ENCODE measurements around the gene GABBR2. TPM values are rescaled to one million over a fixed set of nuclear protein-coding genes. Genes with fewer than 3 reads are reported as not detected.

Gene GABBR2
- total and polyA plus RNA-seq, 2 donors (not counting 1 experiment from before 2014, with no cell fraction given): 0.03 TPM; not detected in 1

GRCh38 chr9:98599566-98600216, 109.0 kb downstream of the GABBR2 start:
- H3K27ac ChIP-seq (ENCODE audit: low read length in 2 of 2): no peak overlapping the region
- no peaks in the 10 kb centered on the region for H3K9me3 ChIP-seq (ENCODE audit: control extremely low read depth in 1 of 3, control insufficient read depth in 2 of 3, insufficient read depth in 1 of 3, low read length in 2 of 3)
- H3K27ac Mint-ChIP-seq: no peak overlapping the region
- no peak overlapping the region for H2AFZ ChIP-seq (ENCODE audit: insufficient read depth, low read depth, low read length, poor library complexity, severe bottlenecking)
- DNase-seq (no peak), ATAC-seq (ENCODE audit: low read depth) (no peak)
- H3K9ac ChIP-seq (ENCODE audit: low read length): no peak overlapping the region
- intact Hi-C loops (cut with micrococcal nuclease): no loop called here
- no peaks in the 10 kb centered on the region for H3K4me1 ChIP-seq (ENCODE audit: control insufficient read depth in 2 of 2, insufficient read depth in 2 of 2, low read length in 2 of 2)
- no peaks in the 10 kb centered on the region for H3K4me1 Mint-ChIP-seq
- H3K36me3 ChIP-seq (replicated peaks in 1 of 2; ENCODE audit: control extremely low read depth in 1 of 2, control insufficient read depth in 1 of 2, extremely low read depth in 1 of 2, insufficient read depth in 2 of 2, low read length in 1 of 2): no peaks in the 10 kb centered on the region
- H3K9me3 Mint-ChIP-seq (ENCODE audit: insufficient read depth): no peaks in the 10 kb centered on the region
- 90% methylated on average over 8 of the region's 8 CpGs for WGBS (ENCODE audit: insufficient coverage)
- H4K20me1 ChIP-seq (ENCODE audit: control insufficient read depth, insufficient read depth, low read length, poor library complexity, severe bottlenecking): no peaks in the 10 kb centered on the region
- H3K4me3 ChIP-seq (ENCODE audit: control extremely low read depth in 1 of 5, extremely low read depth in 1 of 5, insufficient read depth in 1 of 5, low read depth in 2 of 5, low read length in 4 of 5): no peak overlapping the region
- POLR2A ChIA-PET: no interaction called here
- TF ChIP-seq CTCF (IDR thresholded peaks at IDR 0.05): no peak
- no peak for TF ChIP-seq EZH2 (IDR thresholded peaks at IDR 0.05; ENCODE audit: borderline replicate concordance, insufficient read depth, low read depth, low read length, poor library complexity, severe bottlenecking)
- no peak overlapping the region for H3K4me2 ChIP-seq (replicated peaks; ENCODE audit: low read depth, low read length, poor library complexity, severe bottlenecking)
- CTCF ChIA-PET: interaction anchor here (0.8 kb wide), 1 partner anchor 285 kb away, joined by 3 read pairs; no protein-coding TSS in a partner anchor
- H3K27me3 ChIP-seq (replicated peaks in 1 of 4; ENCODE audit: control extremely low read depth in 1 of 4, control insufficient read depth in 3 of 4, insufficient read depth in 4 of 4, low read length in 3 of 4): no peaks in the 10 kb centered on the region
- peaks cover 2% of the 10 kb centered on the region for H3K27me3 Mint-ChIP-seq
- no peaks in the 10 kb centered on the region for H3K79me2 ChIP-seq (ENCODE audit: control insufficient read depth, insufficient read depth, low read length)
- no peak overlapping the region for H3K4me3 Mint-ChIP-seq

GRCh38 chr9:98598861-98599260, 109.9 kb downstream of the GABBR2 start:
- no peaks in the 10 kb centered on the region for H3K4me1 ChIP-seq (ENCODE audit: control insufficient read depth in 2 of 2, insufficient read depth in 2 of 2, low read length in 2 of 2)
- no peaks in the 10 kb centered on the region for H3K9me3 Mint-ChIP-seq (ENCODE audit: insufficient read depth)

More at GRCh38 chr9:98598861-98599260, 109.9 kb downstream of the GABBR2 start:
- no peak for ATAC-seq (ENCODE audit: low read depth)
- no peak overlapping the region for H2AFZ ChIP-seq (ENCODE audit: insufficient read depth, low read depth, low read length, poor library complexity, severe bottlenecking)
- no peaks in the 10 kb centered on the region for H3K36me3 ChIP-seq (replicated peaks in 1 of 2; ENCODE audit: control extremely low read depth in 1 of 2, control insufficient read depth in 1 of 2, extremely low read depth in 1 of 2, insufficient read depth in 2 of 2, low read length in 1 of 2)
- H3K79me2 ChIP-seq (ENCODE audit: control insufficient read depth, insufficient read depth, low read length): no peaks in the 10 kb centered on the region
- intact Hi-C loops (cut with micrococcal nuclease): no loop called here
- DNase-seq: no peak
- 100% methylated on average over 2 of the region's 2 CpGs for WGBS (ENCODE audit: insufficient coverage)
- no peak overlapping the region for H3K4me2 ChIP-seq (replicated peaks; ENCODE audit: low read depth, low read length, poor library complexity, severe bottlenecking)
- H3K9ac ChIP-seq (ENCODE audit: low read length): no peak overlapping the region
- Mint-ChIP-seq H3K4me1 (no peaks in the 10 kb centered on the region), H3K4me3 (no peak overlapping the region), H3K27me3 (peaks cover 3% of the 10 kb centered on the region), H3K27ac (no peak overlapping the region)
- H3K27me3 ChIP-seq (replicated peaks in 1 of 4; ENCODE audit: control extremely low read depth in 1 of 4, control insufficient read depth in 3 of 4, insufficient read depth in 4 of 4, low read length in 3 of 4): no peaks in the 10 kb centered on the region
- TF ChIP-seq EZH2 (IDR thresholded peaks at IDR 0.05; ENCODE audit: borderline replicate concordance, insufficient read depth, low read depth, low read length, poor library complexity, severe bottlenecking): no peak
- TF ChIP-seq CTCF (IDR thresholded peaks at IDR 0.05): no peak
- H3K9me3 ChIP-seq (ENCODE audit: control extremely low read depth in 1 of 3, control insufficient read depth in 2 of 3, insufficient read depth in 1 of 3, low read length in 2 of 3): no peaks in the 10 kb centered on the region
- H4K20me1 ChIP-seq (ENCODE audit: control insufficient read depth, insufficient read depth, low read length, poor library complexity, severe bottlenecking): no peaks in the 10 kb centered on the region
- POLR2A ChIA-PET: no interaction called here
- H3K4me3 ChIP-seq (ENCODE audit: control extremely low read depth in 1 of 5, extremely low read depth in 1 of 5, insufficient read depth in 1 of 5, low read depth in 2 of 5, low read length in 4 of 5): no peak overlapping the region
- no peak overlapping the region for H3K27ac ChIP-seq (ENCODE audit: low read length in 2 of 2)
- CTCF ChIA-PET: no interaction called here

All from B cell (primary cell).